ENCODE measurements around the gene POMT1.

The POMT1 gene

GRCh38 chr9:131539223-131539923, 36.7 kb downstream of the POMT1 start:
- Histone ChIP-seq H3K27me3 (ENCODE audit: control insufficient read depth, low read length) (no peaks in the 10 kb centered on the region), H4K20me1 (ENCODE audit: control insufficient read depth, insufficient read depth, low read depth, low read length) (no peaks in the 10 kb centered on the region), H3K27ac (ENCODE audit: low read depth, low read length) (no peak overlapping the region), H3K9me2 (replicated peaks; ENCODE audit: control insufficient read depth, low read length) (no peaks in the 10 kb centered on the region), H3K9me3 (ENCODE audit: control insufficient read depth, insufficient read depth, low read length) (peaks cover 6% of the 10 kb centered on the region), H3K4me2 (ENCODE audit: low read length) (no peak overlapping the region), H3K36me3 (ENCODE audit: control insufficient read depth, low read length) (no peaks in the 10 kb centered on the region), H3F3A (ENCODE audit: control insufficient read depth, insufficient read depth) (no peaks in the 10 kb centered on the region), H3K4me1 (ENCODE audit: control insufficient read depth, low read length) (peaks cover 17% of the 10 kb centered on the region), H3K79me2 (ENCODE audit: control insufficient read depth, low read length) (no peaks in the 10 kb centered on the region), H3K4me3 (ENCODE audit: low read length) (no peak overlapping the region)
- TF ChIP-seq CTCF (IDR thresholded peaks at IDR 0.05; ENCODE audit: low read depth, low read length, poor library complexity, severe bottlenecking) (no peak), EZH2phosphoT487 (IDR thresholded peaks at IDR 0.05; ENCODE audit: borderline replicate concordance, low read length) (no peak)

- Histone ChIP-seq H3F3A (ENCODE audit: control insufficient read depth, insufficient read depth) (no peaks in the 10 kb centered on the region), H3K9me3 (ENCODE audit: control insufficient read depth, insufficient read depth, low read length) (peaks cover 6% of the 10 kb centered on the region)
Measured at GRCh38 chr9:131543141-131543540, 40.4 kb downstream of the POMT1 start.

GRCh38 chr9:131545003-131545785, 42.5 kb downstream of the POMT1 start, which contains the start of gene PRRT1B:
Gene PRRT1B (plus strand): TSS chr9:131545523. CDS start chr9:131545616, 93 bp downstream.
- peaks cover 6% of the 10 kb centered on the region for H3K9me3 ChIP-seq (ENCODE audit: control insufficient read depth, insufficient read depth, low read length)
- H3K79me2 ChIP-seq (ENCODE audit: control insufficient read depth, low read length), result no peaks in the 10 kb centered on the region
- no peaks in the 10 kb centered on the region for H3K27me3 ChIP-seq (ENCODE audit: control insufficient read depth, low read length)
- no peak for TF ChIP-seq CTCF (IDR thresholded peaks at IDR 0.05; ENCODE audit: low read depth, low read length, poor library complexity, severe bottlenecking)
- TF ChIP-seq EZH2phosphoT487 (IDR thresholded peaks at IDR 0.05; ENCODE audit: borderline replicate concordance, low read length), result no peak
- H3F3A ChIP-seq (ENCODE audit: control insufficient read depth, insufficient read depth), result no peaks in the 10 kb centered on the region
- no peaks in the 10 kb centered on the region for H3K9me2 ChIP-seq (replicated peaks; ENCODE audit: control insufficient read depth, low read length)
- H3K4me2 ChIP-seq (ENCODE audit: low read length), result no peak within 1 kb of the TSS
- H3K4me3 ChIP-seq (ENCODE audit: low read length), result no peak within 1 kb of the TSS
- no peaks in the 10 kb centered on the region for H3K4me1 ChIP-seq (ENCODE audit: control insufficient read depth, low read length)
- H3K36me3 ChIP-seq (ENCODE audit: control insufficient read depth, low read length), result no peaks in the 10 kb centered on the region
- H4K20me1 ChIP-seq (ENCODE audit: control insufficient read depth, insufficient read depth, low read depth, low read length), result no peaks in the 10 kb centered on the region
- H3K27ac ChIP-seq (ENCODE audit: low read depth, low read length), result no peak within 1 kb of the TSS

More at GRCh38 chr9:131543141-131543540, 40.4 kb downstream of the POMT1 start:
- no peaks in the 10 kb centered on the region for H3K79me2 ChIP-seq (ENCODE audit: control insufficient read depth, low read length)
- H3K9me2 ChIP-seq (replicated peaks; ENCODE audit: control insufficient read depth, low read length), result no peaks in the 10 kb centered on the region
- no peak overlapping the region for H3K4me3 ChIP-seq (ENCODE audit: low read length)
- H3K4me2 ChIP-seq (ENCODE audit: low read length), result no peak overlapping the region
- no peaks in the 10 kb centered on the region for H4K20me1 ChIP-seq (ENCODE audit: control insufficient read depth, insufficient read depth, low read depth, low read length)
- no peaks in the 10 kb centered on the region for H3K27me3 ChIP-seq (ENCODE audit: control insufficient read depth, low read length)
- no peak overlapping the region for H3K27ac ChIP-seq (ENCODE audit: low read depth, low read length)
- TF ChIP-seq EZH2phosphoT487 (IDR thresholded peaks at IDR 0.05; ENCODE audit: borderline replicate concordance, low read length), result no peak
- no peak for TF ChIP-seq CTCF (IDR thresholded peaks at IDR 0.05; ENCODE audit: low read depth, low read length, poor library complexity, severe bottlenecking)
- peaks cover 9% of the 10 kb centered on the region for H3K4me1 ChIP-seq (ENCODE audit: control insufficient read depth, low read length)
- H3K36me3 ChIP-seq (ENCODE audit: control insufficient read depth, low read length), result no peaks in the 10 kb centered on the region

Data from DOHH2 (cell line).